HEK293T (cell line): Measurements from ENCODE around the gene KCNMA1.

ENCODE experiments used
- SUZ12 ChIP-seq: fragments of 450-650 bp; IDR thresholded peaks from 2 replicates; pipeline ENCODE4 v1.6.1; 2016; ENCODE audit warnings: mild to moderate bottlenecking
- TARDBP ChIP-seq: fragments of 450-650 bp; IDR thresholded peaks from 2 replicates; pipeline ENCODE4 v1.6.1; 2016

- TF ChIP-seq SUZ12 (no peak), TARDBP (no peak)
Measured at GRCh38 chr10:76920581-76920980, 717.0 kb downstream of the KCNMA1 start.
